HCT116 (cell line): ENCODE results near the gene RPN1. TPM values are rescaled to one million over a fixed set of nuclear protein-coding genes. Genes with fewer than 3 reads are reported as not detected.

Experiments used
- ATAC-seq: fragments of 200-7000 bp; cut with Tn5 transposase; 2 replicates; pipeline ENCODE4 v1.9.1; 2020; ENCODE audit warnings: mild to moderate bottlenecking, moderate library complexity
- BruUV-seq: library from RNA; stranded (reverse); fragments of 400-500 nt; replicated peaks from 2 replicates; lab custom pipeline; 2021; lab: Mats Ljungman, UMichigan
- CTCF ChIA-PET: fragments of 300-600 bp; sonication (Branson Sonifier 250); formaldehyde crosslinking; loops from one replicate; lab custom pipeline; 2021; ENCODE audit warnings: antibody characterized with exemption; lab: Charles Lee
- POLR2A ChIA-PET: fragments of 300-600, 350-600 bp; sonication (Branson Sonifier 250); formaldehyde crosslinking; loops from one replicate; lab custom pipeline; 2021; ENCODE audit warnings: antibody characterized with exemption; lab: Charles Lee
- RAD21 ChIA-PET, 2 experiments: fragments of 300-600 bp; sonication (Branson Sonifier 250); formaldehyde crosslinking; loops; one replicate each; lab custom pipeline; 2023; ENCODE audit warnings: low total read pairs in 2 of 2; ENCODE audit not compliant: uncharacterized antibody in 2 of 2, unreplicated experiment in 2 of 2, low non-redundant PET in 1 of 2; lab: Charles Lee
- DNase-seq: peaks from one replicate; pipeline ENCODE4 v3.0.0-alpha.2; 2010; ENCODE audit warnings: low read depth, low spot score
- H2AFZ ChIP-seq: fragments of 200-600 bp; shearing (Covaris generic), sonication (generic); 2 replicates; pipeline ENCODE4 v1.6.1; 2017; ENCODE audit warnings: low read depth, mixed run types, mixed read lengths, antibody characterized with exemption, low read length; ENCODE audit not compliant: poor library complexity, severe bottlenecking
- H3K27ac ChIP-seq: 2 replicates; pipeline ENCODE4 v1.5.1; 2012; ENCODE audit warnings: low read depth, low read length
- H3K27me3 ChIP-seq: fragments of 200-600 bp; sonication (generic); 2 replicates; pipeline ENCODE4 v1.6.1; 2016; ENCODE audit warnings: mixed run types, low read length, mixed read lengths; ENCODE audit not compliant: insufficient read depth
- H3K36me3 ChIP-seq, 2 experiments: fragments of 200-500 bp in 1 of 2; fragments of 200-600 bp in 1 of 2; sonication (Bioruptor generic) in 1 of 2; sonication (generic) in 1 of 2; 2 replicates each; pipeline versions ENCODE4 v1.5.1 to v1.6.1; 2014 to 2016; ENCODE audit warnings: low read length in 2 of 2, inconsistent platforms in 1 of 2, mixed read lengths in 1 of 2, mixed run types in 1 of 2; ENCODE audit not compliant: insufficient read depth in 2 of 2, control insufficient read depth in 1 of 2
- H3K4me1 ChIP-seq, 2 experiments: fragments of 200-600 bp in 1 of 2; sonication (generic) in 1 of 2; 2 replicates each; pipeline versions ENCODE4 v1.5.1 to v1.6.1; 2012 to 2017; ENCODE audit warnings: low read length in 2 of 2, inconsistent platforms in 1 of 2, mild to moderate bottlenecking in 1 of 2, mixed read lengths in 1 of 2, mixed run types in 1 of 2, moderate library complexity in 1 of 2; ENCODE audit not compliant: insufficient read depth in 2 of 2, control insufficient read depth in 1 of 2
- H3K4me2 ChIP-seq: fragments of 200-600 bp; sonication (generic); 2 replicates; pipeline ENCODE4 v1.6.1; 2017; ENCODE audit warnings: mixed run types, low read length, mixed read lengths
- H3K4me3 ChIP-seq, 2 experiments: fragments of 200-600 bp in 1 of 2; sonication (generic) in 1 of 2; replicated peaks in 1 of 2; 2 replicates each; pipeline ENCODE4 v1.5.1; 2011 to 2016; ENCODE audit warnings: low read length in 2 of 2, control low read depth in 1 of 2, low read depth in 1 of 2, mild to moderate bottlenecking in 1 of 2, mixed read lengths in 1 of 2, mixed run types in 1 of 2
- H3K79me2 ChIP-seq: fragments of 200-600 bp; sonication (generic); 2 replicates; pipeline ENCODE4 v1.6.1; 2017; ENCODE audit warnings: mild to moderate bottlenecking, mixed run types, low read length, moderate library complexity, mixed read lengths; ENCODE audit not compliant: insufficient read depth
- H3K9ac ChIP-seq: fragments of 200-600 bp; sonication (generic); 2 replicates; pipeline ENCODE4 v1.6.1; 2016; ENCODE audit warnings: low read length, mixed read lengths
- H3K9me2 ChIP-seq: fragments of 200-600 bp; sonication (generic), shearing (Covaris generic); 2 replicates; pipeline ENCODE4 v1.6.1; 2017; ENCODE audit warnings: mixed run types, mild to moderate bottlenecking, moderate library complexity; ENCODE audit not compliant: insufficient read depth
- H3K9me3 ChIP-seq, 2 experiments: fragments of 200-500 bp in 1 of 2; fragments of 200-600 bp in 1 of 2; sonication (Bioruptor generic) in 1 of 2; sonication (generic) in 1 of 2; 2 replicates each; pipeline ENCODE4 v1.6.1; 2014 to 2017; ENCODE audit warnings: low read length in 2 of 2, mixed read lengths in 2 of 2, inconsistent platforms in 1 of 2, low read depth in 1 of 2, mild to moderate bottlenecking in 1 of 2, mixed run types in 1 of 2, moderate library complexity in 1 of 2; ENCODE audit not compliant: control insufficient read depth in 1 of 2, insufficient read depth in 1 of 2
- H4K20me1 ChIP-seq: fragments of 200-600 bp; sonication (generic), shearing (Covaris generic); 2 replicates; pipeline ENCODE4 v1.6.1; 2017; ENCODE audit warnings: mixed run types, mild to moderate bottlenecking, moderate library complexity; ENCODE audit not compliant: insufficient read depth
- CBX3 ChIP-seq: IDR thresholded peaks from 2 replicates; pipeline ENCODE4 v1.6.1; 2012; ENCODE audit warnings: low read depth
- ELF1 ChIP-seq: IDR thresholded peaks from 2 replicates; pipeline ENCODE4 v1.6.1; 2012; ENCODE audit warnings: low read depth, borderline replicate concordance
- EZH2phosphoT487 ChIP-seq: fragments of 200-600 bp; IDR thresholded peaks from 2 replicates; pipeline ENCODE4 v1.6.1; 2018; ENCODE audit warnings: antibody characterized with exemption, borderline replicate concordance
- MAX ChIP-seq: IDR thresholded peaks from 2 replicates; pipeline ENCODE4 v1.6.1; 2012
- POLR2A ChIP-seq: IDR thresholded peaks from 2 replicates; pipeline ENCODE4 v1.7.0; 2011; ENCODE audit warnings: borderline replicate concordance; ENCODE audit not compliant: insufficient read depth, insufficient read length; ENCODE audit errors: extremely low read depth
- POLR2AphosphoS5 ChIP-seq: IDR thresholded peaks from 2 replicates; pipeline ENCODE4 v1.6.1; 2011; ENCODE audit warnings: mild to moderate bottlenecking, low read depth, low read length, moderate library complexity
- REST ChIP-seq: IDR thresholded peaks from 2 replicates; pipeline ENCODE4 v1.6.1; 2012; ENCODE audit warnings: low read depth
- TCF7L2 ChIP-seq: IDR thresholded peaks from 2 replicates; pipeline ENCODE4 v1.7.0; 2011; ENCODE audit warnings: borderline replicate concordance, inconsistent platforms; ENCODE audit not compliant: insufficient read depth, insufficient read length; ENCODE audit errors: extremely low read depth
- YY1 ChIP-seq: IDR thresholded peaks from 2 replicates; pipeline ENCODE4 v1.6.1; 2011; ENCODE audit warnings: low read length, low read depth, moderate library complexity, mild to moderate bottlenecking; ENCODE audit not compliant: insufficient replicate concordance; ENCODE audit errors: extremely low read depth
- intact Hi-C: fragments of 100-400 bp; cut with micrococcal nuclease; formaldehyde crosslinking; loops from 2 replicates; pipeline ENCODE4 v1.10.0; 2022
- total RNA-seq: library from RNA; stranded (reverse); gene quantifications from one replicate; pipeline ENCODE4 v1.2.1, GENCODE V29; 2021; ENCODE audit not compliant: unreplicated experiment

RPN1 gene
- total RNA-seq, 1 experiment from 2014 or later = 218 TPM

- Histone ChIP-seq H4K20me1 (no peaks in the 10 kb centered on the region), H3K36me3 (no peaks in the 10 kb centered on the region)
These were observed 62.5 kb downstream of the RPN1 start for GRCh38 chr3:128588147-128588546.

More at GRCh38 chr3:128588147-128588546, 62.5 kb downstream of the RPN1 start:
- ChIA-PET POLR2A (no interaction called here), RAD21 (no interaction called here), CTCF (no interaction called here)
- Histone ChIP-seq H3K27ac (no peak overlapping the region), H3K9me3 (no peaks in the 10 kb centered on the region), H3K9ac (no peak overlapping the region), H3K9me2 (no peaks in the 10 kb centered on the region), H3K4me1 (peaks cover 0 to 14% of the 10 kb centered on the region in 2 experiments; a peak in 1 of 4 replicates), H3K27me3 (no peaks in the 10 kb centered on the region), H3K4me2 (no peak overlapping the region), H3K4me3 (no peak overlapping the region), H2AFZ (no peak overlapping the region), H3K79me2 (no peaks in the 10 kb centered on the region)
- TF ChIP-seq ELF1 (no peak), EZH2phosphoT487 (no peak), POLR2A (no peak), TCF7L2 (no peak), YY1 (no peak), CBX3 (no peak), MAX (no peak), REST (no peak), POLR2AphosphoS5 (no peak)
- BruUV-seq = no TSS peak
- intact Hi-C loops = no loop called here
- no peak for ATAC-seq
- DNase-seq = no peak
